ENCODE results near the gene DLGAP1.
"Not testable (repeated sequence)": the region's sequence is repeated elsewhere in the genome, so short reads cannot be mapped to it uniquely, and the experiment has no call there.

Gene DLGAP1

GRCh38 chr18:3610188-3610708 is 844.9 kb downstream of the DLGAP1 start:
- no peak for DNase-seq

DNA sequence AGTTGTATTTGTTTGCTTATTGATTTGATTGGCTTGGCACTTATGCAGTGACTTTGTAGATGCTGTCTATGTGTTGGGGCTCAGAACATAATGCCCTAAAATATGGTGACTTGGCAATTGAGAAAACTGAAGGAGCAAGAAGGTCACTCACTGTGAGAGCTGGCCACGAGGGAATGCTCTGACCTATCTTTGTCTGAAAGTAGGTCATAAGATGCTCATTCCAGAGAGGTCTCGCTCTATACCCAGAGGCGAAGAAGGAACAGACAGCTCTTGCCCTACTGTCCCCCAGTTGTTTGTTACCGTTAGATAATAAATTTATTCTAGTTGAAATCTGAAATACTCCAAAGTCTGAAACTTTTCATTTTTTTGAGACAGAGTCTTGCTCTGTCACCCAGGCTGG is 846.6 kb downstream of the DLGAP1 start:
- DNase-seq: no peak

DNA sequence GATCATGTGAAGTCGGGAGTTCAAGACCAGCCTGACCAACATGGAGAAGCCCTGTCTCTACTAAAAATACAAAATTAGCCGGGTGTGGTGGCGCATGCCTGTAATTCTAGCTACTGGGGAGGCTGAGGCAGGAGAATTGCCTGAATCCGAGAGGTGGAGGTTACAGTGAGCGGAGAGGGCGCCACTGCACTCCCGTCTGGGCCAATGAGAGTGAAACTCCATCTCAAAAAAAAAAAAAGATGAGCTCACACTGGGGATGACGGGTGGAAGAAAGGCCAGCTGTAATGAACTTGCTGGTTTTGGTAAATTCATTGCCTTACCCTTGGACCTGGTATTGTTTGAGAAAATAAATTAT is 847.0 kb downstream of the DLGAP1 start:
- not testable (repeated sequence) for DNase-seq

GRCh38 chr18:3607309-3608098 is 847.6 kb downstream of the DLGAP1 start:
- DNase-seq: no peak

GRCh38 chr18:3606863-3607262 is 848.2 kb downstream of the DLGAP1 start:
- not testable (repeated sequence) for DNase-seq

DNA sequence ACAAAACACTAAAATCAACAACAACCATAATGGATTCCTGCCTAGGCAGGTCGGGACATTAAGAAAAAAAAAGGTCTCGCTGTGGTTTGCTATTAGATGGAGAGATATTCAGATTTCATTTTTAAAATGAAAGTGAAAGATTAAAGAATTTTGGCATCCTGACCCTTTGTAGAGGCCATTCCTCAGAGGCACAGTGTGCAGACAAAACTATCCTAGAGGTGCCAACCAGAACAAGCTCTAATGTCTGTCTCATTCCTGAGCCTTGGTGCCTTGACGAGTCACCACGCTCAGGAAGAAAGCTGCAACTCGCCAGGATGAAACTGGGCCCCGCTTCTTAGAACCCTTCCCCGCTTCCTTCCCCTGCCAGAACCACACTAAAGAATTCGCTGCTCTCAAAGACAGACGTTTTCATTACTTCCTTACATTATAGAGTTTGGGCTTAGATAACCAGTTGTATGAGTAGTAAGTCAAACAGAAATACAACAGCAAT is 849.1 kb downstream of the DLGAP1 start:
- peak in 3 of 56 donors; percentile 9 to 23 (median 15) for DNase-seq

DNA sequence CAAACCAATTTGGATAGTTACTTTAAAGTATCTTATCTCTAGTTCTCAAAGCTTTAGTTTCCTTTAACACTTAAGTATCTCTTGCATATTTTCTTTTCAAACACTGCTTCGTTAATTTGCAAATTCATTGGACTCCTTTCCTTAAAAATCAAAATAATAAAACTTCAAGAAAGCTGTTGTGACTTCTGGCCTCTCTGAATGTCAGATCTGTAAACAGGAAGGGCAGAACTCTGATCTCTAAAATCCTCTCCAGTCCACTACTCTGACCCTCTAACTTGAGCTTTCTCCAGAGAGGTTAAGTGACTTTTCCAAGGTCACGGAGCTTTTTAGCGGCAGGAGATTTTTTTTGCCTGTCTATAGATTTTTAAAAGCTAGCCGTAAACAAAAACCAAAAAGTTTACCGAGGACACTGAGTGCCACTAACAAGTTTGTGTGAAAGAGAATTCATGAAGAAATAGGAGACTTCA is 849.6 kb downstream of the DLGAP1 start:
- no peak for DNase-seq

DNA sequence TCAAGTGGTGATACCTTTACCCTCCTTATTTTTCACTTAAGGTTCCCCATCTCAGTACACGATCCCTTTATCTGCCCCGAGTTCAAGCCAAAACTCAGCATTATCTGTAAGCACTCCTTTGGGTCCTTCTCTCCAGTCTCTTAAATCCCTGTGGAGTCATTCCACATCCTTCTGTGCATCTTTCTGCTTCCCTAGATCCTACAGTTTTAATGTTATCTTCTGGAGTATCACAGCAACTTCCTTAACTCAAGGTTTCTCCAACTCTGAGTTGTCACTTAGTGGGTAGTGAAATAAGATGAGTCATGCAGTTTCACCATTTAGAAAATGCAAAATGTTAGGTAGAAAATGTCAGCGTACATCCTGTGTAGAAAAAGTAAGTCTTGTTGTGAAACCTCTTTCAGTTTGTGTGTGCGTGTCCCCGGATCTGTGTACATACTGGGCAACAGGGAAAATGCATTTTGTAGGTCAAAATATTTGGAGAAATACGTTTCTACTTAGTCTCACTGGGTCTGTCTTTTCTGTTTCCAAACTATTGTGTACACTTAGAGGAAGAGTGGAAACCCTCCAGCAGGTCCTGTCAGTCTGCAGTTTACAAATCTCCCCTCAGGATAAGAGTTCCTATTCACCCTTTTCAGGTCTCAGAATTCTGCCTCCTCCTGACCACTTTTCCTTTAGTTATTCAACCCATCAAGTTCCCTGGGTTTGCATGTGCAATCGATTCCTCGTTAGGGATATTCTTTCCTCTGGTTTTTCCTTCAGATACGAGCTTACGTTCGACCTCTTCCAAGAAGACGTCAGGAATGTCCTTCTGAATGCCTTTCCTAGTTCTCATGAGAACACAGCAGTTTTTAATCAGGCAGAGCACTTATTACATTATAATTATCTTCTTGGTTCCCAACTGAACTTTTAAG is 850.4 kb downstream of the DLGAP1 start:
- DNase-seq: peak in 7 of 56 donors; percentile 11 to 35 (median 23)

DNA sequence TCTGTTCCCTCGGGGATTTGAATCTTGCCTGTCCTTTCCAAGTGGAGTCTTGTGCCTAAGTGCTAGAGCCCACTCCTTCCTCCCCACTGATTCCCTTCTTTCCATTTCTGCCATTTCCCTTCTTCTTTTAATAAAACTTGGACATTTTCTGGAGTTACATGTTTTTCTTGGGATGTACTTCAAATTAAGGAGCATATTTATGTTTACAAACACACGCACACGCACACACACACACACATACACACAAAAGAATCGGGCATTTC is 850.9 kb downstream of the DLGAP1 start:
- DNase-seq: no peak

GRCh38 chr18:3603421-3604234 is 851.5 kb downstream of the DLGAP1 start:
- DNase-seq: peak in 25 of 56 donors; percentile 10 to 69 (median 30)

DNA sequence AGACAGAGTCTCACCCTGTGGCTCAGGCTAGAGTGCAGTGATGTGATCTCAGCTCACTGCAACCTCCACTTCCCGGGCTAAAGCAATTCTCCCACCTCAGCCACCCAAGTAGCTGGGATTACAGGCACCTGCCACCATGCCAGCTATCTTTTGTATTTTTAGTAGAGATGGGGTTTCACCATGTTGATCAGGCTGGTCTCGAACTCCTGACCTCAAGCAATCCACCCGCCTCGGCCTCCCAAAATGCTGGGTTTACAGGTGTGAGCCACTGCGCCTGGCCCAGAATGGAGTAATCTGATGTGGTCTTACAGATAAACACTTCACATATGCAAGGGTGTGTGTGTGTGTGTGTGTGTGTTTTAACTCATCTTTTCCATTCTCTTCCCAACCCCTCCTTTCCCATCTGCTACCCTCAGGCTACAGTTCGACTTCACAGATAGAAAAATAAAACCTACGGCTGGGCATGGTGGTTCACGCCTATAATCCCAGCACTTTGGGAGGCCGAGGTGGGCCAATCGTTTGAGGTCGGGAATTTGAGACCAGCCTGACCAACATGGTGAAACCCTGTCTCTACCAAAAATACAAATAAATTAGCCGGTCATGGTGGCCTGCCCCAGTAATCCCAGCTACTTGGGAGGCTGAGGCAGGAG is 853.9 kb downstream of the DLGAP1 start:
- DNase-seq: not testable (repeated sequence)

DNA sequence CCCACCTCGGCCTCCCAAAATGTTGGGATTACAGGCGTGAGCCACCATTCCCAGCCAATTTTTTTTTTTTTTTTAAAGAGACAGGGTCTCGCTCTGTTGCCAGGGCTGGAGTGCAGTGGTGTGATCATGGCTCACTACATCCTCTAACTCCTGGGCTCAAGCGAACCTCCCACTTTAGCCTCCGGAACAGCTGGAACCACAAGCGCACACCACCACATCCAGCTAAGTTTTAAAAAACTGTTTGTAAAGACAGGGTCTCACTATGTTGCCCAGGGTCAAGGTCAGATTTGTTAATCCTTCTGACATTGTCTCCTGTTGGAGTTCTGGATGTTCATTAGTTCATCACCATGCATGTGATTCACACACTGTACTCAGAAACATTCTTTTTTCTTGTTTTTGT is 855.2 kb downstream of the DLGAP1 start:
- no peak for DNase-seq

DNA sequence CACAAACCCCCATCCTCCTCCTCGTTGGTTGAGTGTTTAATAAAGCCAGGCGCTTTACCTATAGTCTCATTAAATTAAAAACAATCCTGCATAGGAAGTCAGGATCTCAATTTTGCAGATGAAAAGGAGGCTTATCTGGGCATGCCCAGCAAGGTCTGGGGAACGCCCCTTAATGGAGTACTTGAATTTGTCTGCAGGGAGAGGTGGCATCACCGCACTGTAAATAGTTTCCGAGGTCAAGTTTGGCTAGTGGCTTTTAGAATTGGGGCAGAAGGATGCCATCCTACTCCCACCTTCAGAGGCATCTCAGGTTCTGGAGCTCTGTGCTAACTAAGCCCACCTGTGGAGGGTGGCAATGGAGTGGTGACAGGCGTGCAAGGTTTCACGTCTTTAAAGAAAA is 855.9 kb downstream of the DLGAP1 start:
- no peak for DNase-seq

DNA sequence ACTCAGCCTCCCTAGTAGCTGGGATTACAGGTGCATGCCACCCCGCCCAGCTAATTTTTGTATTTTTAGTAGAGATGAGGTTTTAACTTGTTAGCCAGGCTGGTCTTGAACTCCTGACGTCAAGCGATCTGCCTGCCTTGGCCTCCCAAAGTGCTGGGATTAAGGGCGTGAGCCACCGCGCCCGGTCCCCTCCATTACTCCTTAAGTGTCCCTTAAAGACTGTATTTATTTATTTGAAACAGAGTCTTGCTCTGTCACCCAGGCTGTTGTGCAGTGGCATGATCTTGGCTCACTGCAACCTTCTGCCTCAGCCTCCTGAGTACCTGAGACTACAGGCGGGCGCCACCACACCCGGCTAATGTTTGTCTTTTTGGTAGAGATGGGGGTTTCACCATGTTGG is 856.5 kb downstream of the DLGAP1 start:
- DNase-seq: no peak

DNA sequence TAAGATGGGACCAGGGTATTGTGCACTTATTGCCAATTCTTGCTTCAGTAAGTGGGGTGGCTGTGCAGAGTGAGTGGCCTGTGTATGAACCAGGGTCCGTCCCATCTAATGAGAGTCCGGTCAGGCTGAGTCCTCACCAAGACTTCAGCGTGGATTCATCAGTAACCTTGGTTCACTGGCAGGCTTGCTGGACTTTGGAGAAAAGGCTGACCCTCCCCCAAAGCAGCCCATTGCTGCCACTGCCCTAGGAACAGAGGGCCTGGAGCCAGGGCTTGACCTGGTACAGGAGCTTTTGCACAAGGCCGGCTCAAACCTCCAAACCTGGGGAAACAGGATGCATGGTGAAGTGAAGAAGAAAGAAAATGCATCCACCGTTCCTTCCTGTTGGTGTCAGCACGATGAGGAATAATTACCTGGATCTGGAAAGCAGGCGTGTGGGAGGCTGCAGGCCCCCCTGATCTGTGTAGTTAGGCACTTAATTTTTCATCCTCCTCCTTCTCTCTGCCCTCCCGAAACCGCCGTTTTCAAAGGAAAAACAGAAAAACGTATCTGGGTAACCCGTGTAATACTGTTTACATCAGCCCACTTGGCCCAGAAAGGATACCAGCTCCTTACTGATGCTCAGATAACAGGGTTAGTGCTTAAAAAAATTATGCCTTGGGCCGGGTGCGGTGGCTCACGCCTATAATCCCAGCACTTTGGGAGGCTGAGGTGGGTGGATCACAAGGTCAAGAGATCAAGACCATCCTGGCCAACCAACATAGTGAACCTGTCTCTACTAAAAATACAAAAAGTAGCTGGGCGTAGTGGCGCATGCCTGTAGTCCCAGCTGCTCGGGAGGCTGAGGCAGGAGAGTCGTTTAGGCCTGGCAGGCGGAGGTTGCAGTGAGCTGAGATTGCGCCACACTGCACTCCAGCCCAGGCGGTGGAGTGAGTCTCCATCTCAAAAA is 857.4 kb downstream of the DLGAP1 start:
- DNase-seq: peak in 1 of 56 donors; percentile 19

GRCh38 chr18:3596637-3597384 is 858.3 kb downstream of the DLGAP1 start:
- peak in 33 of 56 donors; percentile 10 to 76 (median 38) for DNase-seq

DNA sequence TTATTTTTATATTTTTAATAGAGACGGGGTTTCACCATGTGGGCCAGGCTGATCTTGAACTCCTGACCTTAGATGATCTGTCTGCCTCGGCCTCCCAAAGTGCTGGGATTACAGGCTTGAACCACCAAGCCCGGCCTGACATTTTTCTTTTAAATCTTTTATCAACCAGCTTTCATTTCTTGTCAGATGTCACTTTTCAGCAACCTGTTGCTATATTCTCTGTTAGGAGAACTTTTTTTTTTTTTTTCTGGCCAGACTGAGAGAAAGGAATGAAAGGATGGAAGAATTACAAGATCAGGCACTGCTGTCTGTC is 858.8 kb downstream of the DLGAP1 start:
- DNase-seq: no peak

- peak in 4 of 56 donors; percentile 30 to 48 (median 38) for DNase-seq
These were observed 859.5 kb downstream of the DLGAP1 start for GRCh38 chr18:3595369-3596273.

Measured in amygdala (tissue), 56 donors.